GM21619 (cell line): ENCODE measurements around the gene LYPD5.
"Not testable (repeated sequence)": the region's sequence is repeated elsewhere in the genome, so short reads cannot be mapped to it uniquely, and the experiment has no call there.

Experiments
- ATAC-seq: cut with Tn5 transposase; IDR thresholded peaks from one replicate; pipeline ENCODE4 v1.9.1; 2021; ENCODE audit not compliant: unreplicated experiment

Gene LYPD5

GRCh38 chr19:43779147-43779819, 23.0 kb downstream of the LYPD5 start:
- no peak for ATAC-seq

GRCh38 chr19:43778651-43779050, 23.6 kb downstream of the LYPD5 start:
- no peak for ATAC-seq

- ATAC-seq, result no peak
Measured at GRCh38 chr19:43777163-43777695, 25.0 kb downstream of the LYPD5 start.

GRCh38 chr19:43776286-43776685, 26.0 kb downstream of the LYPD5 start:
- no peak for ATAC-seq

- ATAC-seq, result no peak
Measured at GRCh38 chr19:43775299-43775890, 26.9 kb downstream of the LYPD5 start.

GRCh38 chr19:43774940-43775258, 27.3 kb downstream of the LYPD5 start:
- ATAC-seq, result not testable (repeated sequence)

GRCh38 chr19:43774103-43774939, 27.9 kb downstream of the LYPD5 start:
- no peak for ATAC-seq

- no peak for ATAC-seq
Measured at GRCh38 chr19:43773725-43774102, 28.5 kb downstream of the LYPD5 start.

GRCh38 chr19:43769256-43769655, 33.0 kb downstream of the LYPD5 start:
- no peak for ATAC-seq

GRCh38 chr19:43768273-43769050, 33.8 kb downstream of the LYPD5 start:
- ATAC-seq, result no peak

- ATAC-seq, result no peak
Measured at GRCh38 chr19:43767818-43768217, 34.4 kb downstream of the LYPD5 start.

GRCh38 chr19:43767316-43767715, 34.9 kb downstream of the LYPD5 start:
- no peak for ATAC-seq

- no peak for ATAC-seq
Measured at GRCh38 chr19:43766755-43767043, 35.5 kb downstream of the LYPD5 start.

- ATAC-seq, result peak; percentile 62
Measured at GRCh38 chr19:43765109-43765876, 37.0 kb downstream of the LYPD5 start.

GRCh38 chr19:43764684-43765083, 37.6 kb downstream of the LYPD5 start:
- ATAC-seq, result not testable (repeated sequence)

- no peak for ATAC-seq
Measured at GRCh38 chr19:43763473-43763939, 38.7 kb downstream of the LYPD5 start.

- no peak for ATAC-seq
Measured at GRCh38 chr19:43762814-43763213, 39.4 kb downstream of the LYPD5 start.

GRCh38 chr19:43760941-43761340, 41.3 kb downstream of the LYPD5 start:
- no peak for ATAC-seq

GRCh38 chr19:43759515-43759914, 42.7 kb downstream of the LYPD5 start:
- no peak for ATAC-seq

- ATAC-seq, result no peak
Measured at GRCh38 chr19:43755256-43755801, 46.9 kb downstream of the LYPD5 start.
